B cell (primary cell): ENCODE data around the gene STIM1. TPM values are rescaled to one million over a fixed set of nuclear protein-coding genes. Genes with fewer than 3 reads are reported as not detected.

ENCODE experiments used
- ATAC-seq: fragments of 200-7000 bp; cut with Tn5 transposase; one replicate; pipeline ENCODE4 v1.10.0; 2021; ENCODE audit warnings: low read depth, mild to moderate bottlenecking, moderate number of reproducible peaks, moderate library complexity
- CTCF ChIA-PET: fragments of 350-600 bp; sonication (Branson Sonifier 250); formaldehyde crosslinking; loops from one replicate; lab custom pipeline; 2021; ENCODE audit warnings: antibody characterized with exemption, inconsistent platforms; lab: Charles Lee
- POLR2A ChIA-PET: fragments of 350-600 bp; sonication (Branson Sonifier 250); formaldehyde crosslinking; loops from one replicate; lab custom pipeline; 2021; ENCODE audit warnings: antibody characterized with exemption; lab: Charles Lee
- DNase-seq: peaks from one replicate; pipeline ENCODE4 v3.0.0; 2013
- H2AFZ ChIP-seq: 2 replicates; pipeline ENCODE4 v1.6.1; 2012; ENCODE audit warnings: mild to moderate bottlenecking, low read depth, low read length; ENCODE audit not compliant: insufficient read depth, poor library complexity, severe bottlenecking
- H3K27ac ChIP-seq, 2 donors: 1 replicate in 1 of 2; 2 replicates in 1 of 2; pipeline ENCODE4 v1.5.1; 2012 to 2013; ENCODE audit warnings: low read length in 2 of 2, mild to moderate bottlenecking in 2 of 2, moderate library complexity in 1 of 2
- H3K27me3 ChIP-seq, 4 experiments: fragments of 200-600 bp in 1 of 4; sonication (generic) in 1 of 4; replicated peaks in 1 of 4; 1 replicate in 2 of 4; 2 replicates in 2 of 4; pipeline versions ENCODE4 v1.6.1 to v1.7.0; 2013 to 2016; ENCODE audit warnings: low read length in 3 of 4, mild to moderate bottlenecking in 2 of 4, mixed read lengths in 1 of 4, moderate library complexity in 1 of 4; ENCODE audit not compliant: insufficient read depth in 4 of 4, control insufficient read depth in 3 of 4; ENCODE audit errors: control extremely low read depth in 1 of 4
- H3K36me3 ChIP-seq, 2 experiments: replicated peaks in 1 of 2; 1 replicate in 1 of 2; 2 replicates in 1 of 2; pipeline versions ENCODE4 v1.6.1 to v1.7.1; 2013; ENCODE audit warnings: low read length in 1 of 2; ENCODE audit not compliant: insufficient read depth in 2 of 2, control insufficient read depth in 1 of 2; ENCODE audit errors: control extremely low read depth in 1 of 2, extremely low read depth in 1 of 2
- H3K4me1 ChIP-seq, 2 donors: fragments of 200-600 bp in 1 of 2; sonication (generic) in 1 of 2; 1 replicate in 1 of 2; 2 replicates in 1 of 2; pipeline versions ENCODE4 v1.5.1 to v1.6.1; 2013 to 2017; ENCODE audit warnings: low read length in 2 of 2; ENCODE audit not compliant: control insufficient read depth in 2 of 2, insufficient read depth in 2 of 2
- H3K4me2 ChIP-seq: replicated peaks from 2 replicates; pipeline ENCODE3; 2012; ENCODE audit warnings: mild to moderate bottlenecking, low read depth, low read length; ENCODE audit not compliant: poor library complexity, severe bottlenecking
- H3K4me3 ChIP-seq, 5 experiments: fragments of 200-600 bp in 1 of 5; sonication (generic) in 1 of 5; 1 replicate in 3 of 5; 2 replicates in 2 of 5; pipeline versions ENCODE4 v1.5.1 to v1.7.0; 2011 to 2016; ENCODE audit warnings: low read length in 4 of 5, mild to moderate bottlenecking in 4 of 5, low read depth in 2 of 5, control low read depth in 1 of 5, moderate library complexity in 1 of 5; ENCODE audit not compliant: insufficient read depth in 1 of 5; ENCODE audit errors: control extremely low read depth in 1 of 5, extremely low read depth in 1 of 5
- H3K79me2 ChIP-seq: fragments of 200-600 bp; sonication (generic); one replicate; pipeline ENCODE4 v1.6.0; 2016; ENCODE audit warnings: low read length; ENCODE audit not compliant: control insufficient read depth, insufficient read depth
- H3K9ac ChIP-seq: fragments of 200-600 bp; sonication (generic); 2 replicates; pipeline ENCODE4 v1.6.1; 2017; ENCODE audit warnings: mild to moderate bottlenecking, low read length, moderate library complexity
- H3K9me3 ChIP-seq, 3 donors: one replicate each; pipeline versions ENCODE4 v1.6.1 to v1.7.1; 2013; ENCODE audit warnings: low read length in 2 of 3; ENCODE audit not compliant: control insufficient read depth in 2 of 3, insufficient read depth in 1 of 3; ENCODE audit errors: control extremely low read depth in 1 of 3
- H4K20me1 ChIP-seq: 2 replicates; pipeline ENCODE4 v1.6.0; 2012; ENCODE audit warnings: mild to moderate bottlenecking, low read length; ENCODE audit not compliant: insufficient read depth, control insufficient read depth, poor library complexity, severe bottlenecking
- H3K27ac Mint-ChIP-seq: one replicate; pipeline ENCODE4 v1.8.0; 2021; ENCODE audit warnings: mixed read lengths
- H3K27me3 Mint-ChIP-seq: one replicate; pipeline ENCODE4 v1.8.0; 2021; ENCODE audit warnings: mixed read lengths
- H3K4me1 Mint-ChIP-seq: one replicate; pipeline ENCODE4 v1.8.0; 2021; ENCODE audit warnings: mixed read lengths
- H3K4me3 Mint-ChIP-seq: one replicate; pipeline ENCODE4 v1.8.0; 2021; ENCODE audit warnings: mixed read lengths
- H3K9me3 Mint-ChIP-seq: one replicate; pipeline ENCODE4 v1.8.0; 2022; ENCODE audit warnings: mixed read lengths; ENCODE audit not compliant: insufficient read depth
- EZH2 ChIP-seq: IDR thresholded peaks from 2 replicates; pipeline ENCODE4 v1.6.1; 2012; ENCODE audit warnings: borderline replicate concordance, low read depth, mild to moderate bottlenecking, moderate library complexity, low read length; ENCODE audit not compliant: insufficient read depth, poor library complexity, severe bottlenecking
- WGBS: methylation state at CpG from one replicate; pipeline ENCODE4 v1.1.5; 2013; ENCODE audit warnings: missing lambda C conversion rate; ENCODE audit not compliant: insufficient coverage; 5-methylcytosine and 5-hydroxymethylcytosine counted together
- intact Hi-C: fragments of 100-400 bp; cut with micrococcal nuclease; formaldehyde crosslinking; loops from one replicate; pipeline ENCODE4 v1.10.0; 2022
- polyA plus RNA-seq: library from polyadenylated mRNA; depleted of rRNA; stranded (reverse); fragments of >200 nt; gene quantifications from 2 replicates; pipeline ENCODE4 v1.2.3, GENCODE V29; 2012
- total RNA-seq, 2 donors: library from RNA; stranded (reverse); fragments of 120-200 nt in 1 of 2; gene quantifications; 1 replicate in 1 of 2; 2 replicates in 1 of 2; pipeline versions ENCODE4 v1.2.3 to v1.2.4, GENCODE V29; 2013 to 2022
- TF ChIP-seq, protein P1 (sequence below): fragments of 200-600 bp; IDR thresholded peaks from one replicate; pipeline ENCODE4 v1.8.0; 2022; ENCODE audit warnings: antibody characterized with exemption, mild to moderate bottlenecking

STIM1 gene
- total and polyA plus RNA-seq, 2 donors (not counting 1 experiment from before 2014, with no cell fraction given), result 59.4 to 76.7 TPM

DNA sequence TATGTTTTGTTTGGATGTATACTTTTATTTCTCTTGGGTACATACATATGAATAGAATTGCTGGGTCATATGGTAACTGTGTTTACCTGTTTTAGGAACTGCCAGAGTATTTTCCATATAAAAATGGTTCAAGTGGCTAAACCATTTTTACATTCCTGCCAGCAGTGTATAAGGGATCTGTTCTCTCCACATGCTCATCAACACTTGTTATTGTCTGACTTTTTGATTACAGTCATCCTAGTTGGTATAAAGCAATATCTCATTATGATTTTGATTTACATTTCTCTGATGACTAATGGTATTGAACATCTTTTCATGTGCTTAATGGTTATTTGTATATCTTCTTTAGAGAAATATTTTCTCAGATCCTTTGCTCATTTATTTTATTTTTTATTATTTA lies 134.9 kb downstream of the STIM1 start:
- Histone ChIP-seq H3K4me2 (no peak overlapping the region), H3K4me3 (no peak overlapping the region), H2AFZ (no peak overlapping the region), H3K36me3 (peaks cover 2% of the 10 kb centered on the region in 2 experiments), H3K27ac (no peak overlapping the region), H4K20me1 (peaks cover 15% of the 10 kb centered on the region), H3K9ac (no peak overlapping the region), H3K9me3 (peaks cover 0 to 13% (median 8%) of the 10 kb centered on the region in 3 donors), H3K27me3 (no peaks in the 10 kb centered on the region), H3K79me2 (peaks cover 86% of the 10 kb centered on the region), H3K4me1 (peaks cover 2 to 3% of the 10 kb centered on the region in 2 donors)
- ATAC-seq (no peak), DNase-seq (no peak)
- TF ChIP-seq, protein P1, sequence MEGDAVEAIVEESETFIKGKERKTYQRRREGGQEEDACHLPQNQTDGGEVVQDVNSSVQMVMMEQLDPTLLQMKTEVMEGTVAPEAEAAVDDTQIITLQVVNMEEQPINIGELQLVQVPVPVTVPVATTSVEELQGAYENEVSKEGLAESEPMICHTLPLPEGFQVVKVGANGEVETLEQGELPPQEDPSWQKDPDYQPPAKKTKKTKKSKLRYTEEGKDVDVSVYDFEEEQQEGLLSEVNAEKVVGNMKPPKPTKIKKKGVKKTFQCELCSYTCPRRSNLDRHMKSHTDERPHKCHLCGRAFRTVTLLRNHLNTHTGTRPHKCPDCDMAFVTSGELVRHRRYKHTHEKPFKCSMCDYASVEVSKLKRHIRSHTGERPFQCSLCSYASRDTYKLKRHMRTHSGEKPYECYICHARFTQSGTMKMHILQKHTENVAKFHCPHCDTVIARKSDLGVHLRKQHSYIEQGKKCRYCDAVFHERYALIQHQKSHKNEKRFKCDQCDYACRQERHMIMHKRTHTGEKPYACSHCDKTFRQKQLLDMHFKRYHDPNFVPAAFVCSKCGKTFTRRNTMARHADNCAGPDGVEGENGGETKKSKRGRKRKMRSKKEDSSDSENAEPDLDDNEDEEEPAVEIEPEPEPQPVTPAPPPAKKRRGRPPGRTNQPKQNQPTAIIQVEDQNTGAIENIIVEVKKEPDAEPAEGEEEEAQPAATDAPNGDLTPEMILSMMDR, result no peak
- no peak for TF ChIP-seq EZH2
- Mint-ChIP-seq H3K27ac (no peak overlapping the region), H3K4me3 (no peak overlapping the region), H3K27me3 (no peaks in the 10 kb centered on the region), H3K4me1 (peaks cover 26% of the 10 kb centered on the region), H3K9me3 (peaks cover 3% of the 10 kb centered on the region)
- intact Hi-C loops, result loop anchor here (10.0 kb wide), 1 partner anchor 64 kb away; no protein-coding TSS in a partner anchor
- POLR2A ChIA-PET, result no interaction called here
- CTCF ChIA-PET, result interaction anchor here (1.5 to 10.2 kb wide), 2 partner anchors 83 to 138 kb away, joined by 3 to 132 read pairs; partner anchors contain the start of gene STIM1

DNA sequence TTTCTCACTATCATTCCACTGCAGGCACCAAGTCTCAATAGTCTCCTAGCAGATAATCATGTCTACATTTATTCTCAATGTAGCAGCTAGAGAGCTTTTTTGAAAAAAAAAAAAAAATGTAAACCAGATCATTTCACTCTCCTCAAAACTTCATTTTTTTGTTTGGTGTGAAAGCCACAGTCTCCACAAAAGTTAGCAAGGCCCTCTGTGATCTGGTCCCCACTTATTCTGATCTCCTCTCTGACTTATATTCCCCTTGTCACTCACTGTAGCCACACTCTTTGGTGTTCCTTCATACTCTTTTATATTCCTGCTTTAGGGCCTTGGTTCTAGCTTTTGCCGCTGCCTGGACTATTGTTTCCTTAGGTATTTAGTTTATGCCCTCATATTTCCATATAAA lies 137.5 kb downstream of the STIM1 start:
- no peak for ATAC-seq
- Histone ChIP-seq H3K27ac (no peak overlapping the region), H3K4me3 (no peak overlapping the region), H3K4me1 (peaks cover 6 to 10% of the 10 kb centered on the region in 2 donors), H4K20me1 (peaks cover 41% of the 10 kb centered on the region), H3K4me2 (no peak overlapping the region), H3K79me2 (peaks cover 84% of the 10 kb centered on the region), H3K36me3 (no peaks in the 10 kb centered on the region), H3K9ac (no peak overlapping the region), H3K9me3 (peaks cover 0 to 13% (median 8%) of the 10 kb centered on the region in 3 donors), H3K27me3 (no peaks in the 10 kb centered on the region), H2AFZ (no peak overlapping the region)
- DNase-seq, result no peak
- Mint-ChIP-seq H3K4me3 (no peak overlapping the region), H3K27ac (no peak overlapping the region), H3K9me3 (peaks cover 3% of the 10 kb centered on the region), H3K27me3 (no peaks in the 10 kb centered on the region), H3K4me1 (peaks cover 30% of the 10 kb centered on the region)
- WGBS, result no CpG with 5 or more reads among the region's 1 CpG
- ChIA-PET CTCF (no interaction called here), POLR2A (no interaction called here)
- no peak for TF ChIP-seq EZH2
- TF ChIP-seq, protein P1, result no peak
- intact Hi-C loops, result loop anchor here (10.0 kb wide), 1 partner anchor 62 kb away; no protein-coding TSS in a partner anchor
